ENCODE data around the gene PRKX. TPM values are rescaled to one million over a fixed set of nuclear protein-coding genes. Genes with fewer than 3 reads are reported as not detected.

The PRKX gene
- total RNA-seq, 6 experiments from 2014 or later, result 1.7 to 7.2 (median 3.7) TPM

DNA sequence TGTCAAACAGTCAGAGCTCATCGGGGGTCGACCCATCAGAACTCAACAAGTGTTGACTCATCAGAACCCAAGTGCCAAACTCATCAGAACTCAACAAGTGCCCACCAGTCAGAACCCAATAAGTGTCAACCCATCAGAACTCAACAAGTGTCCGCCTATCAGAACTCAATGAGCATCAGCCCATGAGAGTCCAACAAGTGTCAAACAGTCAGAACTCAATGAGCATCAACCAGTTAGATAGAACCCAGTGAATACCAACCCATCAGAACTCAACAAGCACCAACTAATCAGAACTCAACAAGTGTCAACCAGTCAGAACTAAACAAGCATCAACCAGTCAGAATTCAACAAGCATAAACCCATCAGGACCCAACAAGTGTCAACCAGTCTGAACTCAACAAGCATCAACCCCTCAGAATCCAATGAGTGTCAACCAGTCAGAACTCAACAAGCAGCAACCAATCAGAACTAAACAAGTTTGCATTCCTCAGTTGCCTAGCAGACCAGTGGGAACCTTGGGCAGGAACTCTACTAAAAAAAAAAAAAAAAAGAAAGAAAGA, 115.3 kb downstream of the PRKX start:
- intact Hi-C loops (cut with DNase I), result no loop called here
- H3K4me1 ChIP-seq, result no peaks in the 10 kb centered on the region
- no peak overlapping the region for H3K4me3 ChIP-seq
- DNase-seq (no peak), ATAC-seq (no peak)
- TF ChIP-seq POLR2A (IDR thresholded peaks at IDR 0.05), result no peak
- TF ChIP-seq, protein P1, sequence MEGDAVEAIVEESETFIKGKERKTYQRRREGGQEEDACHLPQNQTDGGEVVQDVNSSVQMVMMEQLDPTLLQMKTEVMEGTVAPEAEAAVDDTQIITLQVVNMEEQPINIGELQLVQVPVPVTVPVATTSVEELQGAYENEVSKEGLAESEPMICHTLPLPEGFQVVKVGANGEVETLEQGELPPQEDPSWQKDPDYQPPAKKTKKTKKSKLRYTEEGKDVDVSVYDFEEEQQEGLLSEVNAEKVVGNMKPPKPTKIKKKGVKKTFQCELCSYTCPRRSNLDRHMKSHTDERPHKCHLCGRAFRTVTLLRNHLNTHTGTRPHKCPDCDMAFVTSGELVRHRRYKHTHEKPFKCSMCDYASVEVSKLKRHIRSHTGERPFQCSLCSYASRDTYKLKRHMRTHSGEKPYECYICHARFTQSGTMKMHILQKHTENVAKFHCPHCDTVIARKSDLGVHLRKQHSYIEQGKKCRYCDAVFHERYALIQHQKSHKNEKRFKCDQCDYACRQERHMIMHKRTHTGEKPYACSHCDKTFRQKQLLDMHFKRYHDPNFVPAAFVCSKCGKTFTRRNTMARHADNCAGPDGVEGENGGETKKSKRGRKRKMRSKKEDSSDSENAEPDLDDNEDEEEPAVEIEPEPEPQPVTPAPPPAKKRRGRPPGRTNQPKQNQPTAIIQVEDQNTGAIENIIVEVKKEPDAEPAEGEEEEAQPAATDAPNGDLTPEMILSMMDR (IDR thresholded peaks at IDR 0.05), result no peak
- H3K9me3 ChIP-seq, result no peaks in the 10 kb centered on the region
- 81% methylated on average over 3 of the region's 3 CpGs for WGBS (ENCODE audit: insufficient coverage, low coverage, low lambda C conversion rate, missing lambda C conversion rate)
- H3K36me3 ChIP-seq, result no peaks in the 10 kb centered on the region
- no peaks in the 10 kb centered on the region for H3K27me3 ChIP-seq
- no peak overlapping the region for H3K27ac ChIP-seq

DNA sequence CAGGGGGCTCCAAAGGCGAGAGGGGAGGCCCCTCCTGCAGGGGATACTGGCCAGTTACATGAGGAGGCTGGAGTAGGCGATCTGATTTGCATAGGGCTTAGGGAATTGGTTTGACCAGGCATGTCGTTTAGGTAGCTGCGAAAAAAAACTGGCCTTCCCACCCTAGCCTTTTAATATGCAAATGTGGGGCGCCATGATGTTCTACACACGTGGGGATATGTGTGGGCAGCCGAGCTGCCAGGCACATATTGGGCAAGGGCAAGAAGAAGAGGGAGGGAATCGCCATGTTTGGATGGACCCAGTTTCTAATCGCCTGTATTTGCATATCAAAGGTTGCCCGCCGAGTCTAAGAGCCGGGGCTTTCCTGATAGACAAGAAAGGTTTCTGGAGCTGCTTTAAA, 121.3 kb downstream of the PRKX start:
- intact Hi-C loops (cut with DNase I), result no loop called here
- 15% methylated on average over 12 of the region's 12 CpGs for WGBS (ENCODE audit: insufficient coverage, low coverage, low lambda C conversion rate, missing lambda C conversion rate)
- Histone ChIP-seq H3K4me3 (no peak overlapping the region), H3K9me3 (no peaks in the 10 kb centered on the region), H3K4me1 (no peaks in the 10 kb centered on the region), H3K27ac (no peak overlapping the region), H3K36me3 (no peaks in the 10 kb centered on the region), H3K27me3 (no peaks in the 10 kb centered on the region)
- ATAC-seq, result no peak
- DNase-seq, result no peak
- no peak for TF ChIP-seq POLR2A (IDR thresholded peaks at IDR 0.05)
- TF ChIP-seq, protein P1 (IDR thresholded peaks at IDR 0.05), result no peak

DNA sequence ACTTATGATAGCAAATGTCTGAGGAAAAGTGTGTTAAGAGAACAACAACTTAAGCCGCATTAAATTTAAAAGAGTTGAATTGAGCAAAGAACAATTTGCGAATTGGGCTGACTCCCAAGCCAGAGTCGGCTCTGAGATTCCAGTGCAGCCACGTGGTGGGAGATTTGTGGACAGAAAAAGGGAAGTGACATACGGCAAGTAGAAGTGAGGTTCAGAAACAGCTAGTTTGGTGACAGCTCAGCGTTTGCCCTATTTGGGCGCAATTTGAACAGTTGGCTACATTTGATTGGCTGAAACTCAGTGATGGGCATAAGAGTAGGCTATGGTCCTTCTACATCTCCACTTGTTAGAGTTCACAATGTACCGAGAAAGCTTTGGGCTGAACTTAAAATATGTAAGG, 124.0 kb downstream of the PRKX start:
- TF ChIP-seq, protein P1 (IDR thresholded peaks at IDR 0.05), result no peak
- TF ChIP-seq POLR2A (IDR thresholded peaks at IDR 0.05), result no peak
- no peak overlapping the region for H3K4me3 ChIP-seq
- no peaks in the 10 kb centered on the region for H3K27me3 ChIP-seq
- intact Hi-C loops (cut with DNase I), result no loop called here
- H3K36me3 ChIP-seq, result no peaks in the 10 kb centered on the region
- 52% methylated on average over 8 of the region's 8 CpGs for WGBS (ENCODE audit: insufficient coverage, low coverage, low lambda C conversion rate, missing lambda C conversion rate)
- DNase-seq (no peak), ATAC-seq (no peak)
- no peaks in the 10 kb centered on the region for H3K4me1 ChIP-seq
- H3K27ac ChIP-seq, result no peak overlapping the region
- H3K9me3 ChIP-seq, result no peaks in the 10 kb centered on the region

DNA sequence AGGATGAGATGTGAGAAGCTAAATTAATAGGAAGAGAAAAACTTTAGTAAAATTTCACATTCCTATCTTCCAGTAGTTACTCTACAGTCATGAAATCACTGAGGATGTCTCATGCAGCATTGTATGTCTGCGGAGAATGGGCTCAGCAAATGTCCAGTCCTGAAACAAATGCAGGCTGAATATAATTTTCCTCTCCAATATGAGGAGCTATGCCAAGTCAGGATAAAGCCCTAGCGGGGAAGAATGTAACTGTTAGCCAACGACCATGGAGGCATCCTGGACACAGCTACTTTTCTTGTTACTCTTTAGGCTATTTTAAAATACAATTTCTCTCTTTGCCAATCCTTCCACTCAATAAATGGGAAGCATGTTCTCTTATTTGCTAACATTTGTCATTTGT, 127.7 kb downstream of the PRKX start:
- TF ChIP-seq, protein P1 (IDR thresholded peaks at IDR 0.05), result no peak
- no peak for TF ChIP-seq POLR2A (IDR thresholded peaks at IDR 0.05)
- WGBS (ENCODE audit: insufficient coverage, low coverage, low lambda C conversion rate, missing lambda C conversion rate), result 72% methylated on average over 3 of the region's 3 CpGs
- no peak overlapping the region for H3K27ac ChIP-seq
- no peak overlapping the region for H3K4me3 ChIP-seq
- H3K36me3 ChIP-seq, result no peaks in the 10 kb centered on the region
- H3K4me1 ChIP-seq, result no peaks in the 10 kb centered on the region
- ATAC-seq (no peak), DNase-seq (no peak)
- no peaks in the 10 kb centered on the region for H3K9me3 ChIP-seq
- intact Hi-C loops (cut with DNase I), result no loop called here
- H3K27me3 ChIP-seq, result no peaks in the 10 kb centered on the region

Measured in right lobe of liver (tissue), 6 donors.